Measurements from ENCODE around the gene ANTXR2.

The ANTXR2 gene

DNA sequence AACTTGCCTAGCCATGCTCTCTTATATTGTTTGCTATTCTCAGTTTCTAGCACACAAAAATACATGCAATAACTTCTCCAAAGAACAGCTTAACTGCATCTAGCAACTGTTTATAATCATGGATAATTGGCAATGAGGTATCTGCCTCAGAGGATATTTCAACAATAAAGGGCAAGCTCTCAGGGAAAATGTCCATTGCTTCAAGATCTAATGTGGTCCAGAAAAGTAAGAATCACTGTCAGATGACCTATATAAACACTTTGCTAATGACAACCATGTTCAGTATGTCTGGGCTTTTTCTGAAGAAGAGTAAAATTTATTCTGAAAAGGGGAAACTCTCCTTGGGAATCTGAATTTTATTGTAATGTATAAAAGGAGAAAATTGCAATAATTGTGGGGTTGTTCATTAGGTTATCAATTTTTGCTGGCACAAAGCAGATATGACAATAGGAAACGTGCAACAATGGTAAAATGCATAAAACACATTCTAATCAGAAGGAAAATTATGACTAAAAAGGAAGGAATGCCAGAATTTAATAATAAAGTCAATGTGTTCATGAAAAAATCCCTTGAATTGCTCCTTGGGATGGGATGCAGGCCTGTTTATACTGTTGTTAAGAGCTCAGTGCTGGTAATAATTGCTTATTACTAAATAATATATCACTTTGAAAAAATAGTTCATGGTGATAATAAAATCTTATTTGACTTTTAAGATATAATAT, 90.3 kb downstream of the ANTXR2 start:
- DNase-seq = no peak

DNA sequence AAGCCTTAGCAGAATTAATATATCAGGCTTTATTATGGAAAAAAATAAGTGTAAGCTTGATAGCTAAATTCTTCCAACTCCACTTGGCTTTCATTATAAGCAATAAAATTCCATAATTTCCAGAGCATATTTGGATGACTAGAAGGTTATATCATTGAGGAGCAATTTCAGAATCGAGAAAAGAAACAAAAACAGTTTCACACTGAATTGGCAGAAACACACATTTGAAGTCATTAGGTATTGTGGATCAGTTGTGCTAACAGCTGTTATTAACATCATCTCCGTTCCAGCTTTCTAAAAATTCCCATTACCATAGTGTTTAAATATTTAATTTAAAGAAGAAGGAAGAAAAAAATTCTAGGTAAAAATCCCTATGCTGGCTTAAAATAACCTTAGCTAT, 92.6 kb downstream of the ANTXR2 start:
- no peak for DNase-seq

DNA sequence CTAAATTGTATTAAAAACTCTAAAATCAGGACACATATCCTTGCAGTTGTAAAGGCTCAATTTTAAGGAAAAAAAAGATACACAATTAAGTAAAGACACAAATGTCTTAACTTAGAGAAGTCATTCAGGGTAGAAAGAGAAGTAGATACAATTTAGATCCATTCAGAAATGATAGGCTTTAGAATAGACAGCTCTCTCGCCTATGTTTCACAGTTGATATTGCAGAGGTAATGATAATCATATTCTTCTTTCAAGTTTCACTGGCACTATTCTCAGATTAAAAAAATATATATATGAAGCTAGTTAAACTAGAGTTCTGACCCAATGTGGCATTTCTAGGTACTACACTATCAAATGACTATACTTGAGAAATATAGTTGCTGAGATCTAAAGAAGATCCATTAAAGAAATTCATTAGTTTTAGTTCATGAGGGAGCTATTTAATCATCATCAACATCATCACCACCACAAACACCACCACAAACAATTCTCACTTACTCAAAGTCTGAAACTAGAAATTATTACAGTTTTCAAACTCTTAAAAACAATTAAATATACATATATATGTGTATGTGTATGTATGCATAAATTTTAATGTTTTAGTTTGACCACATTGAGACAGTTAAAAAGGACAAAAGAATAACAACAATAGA, 93.1 kb downstream of the ANTXR2 start:
- DNase-seq = no peak

DNA sequence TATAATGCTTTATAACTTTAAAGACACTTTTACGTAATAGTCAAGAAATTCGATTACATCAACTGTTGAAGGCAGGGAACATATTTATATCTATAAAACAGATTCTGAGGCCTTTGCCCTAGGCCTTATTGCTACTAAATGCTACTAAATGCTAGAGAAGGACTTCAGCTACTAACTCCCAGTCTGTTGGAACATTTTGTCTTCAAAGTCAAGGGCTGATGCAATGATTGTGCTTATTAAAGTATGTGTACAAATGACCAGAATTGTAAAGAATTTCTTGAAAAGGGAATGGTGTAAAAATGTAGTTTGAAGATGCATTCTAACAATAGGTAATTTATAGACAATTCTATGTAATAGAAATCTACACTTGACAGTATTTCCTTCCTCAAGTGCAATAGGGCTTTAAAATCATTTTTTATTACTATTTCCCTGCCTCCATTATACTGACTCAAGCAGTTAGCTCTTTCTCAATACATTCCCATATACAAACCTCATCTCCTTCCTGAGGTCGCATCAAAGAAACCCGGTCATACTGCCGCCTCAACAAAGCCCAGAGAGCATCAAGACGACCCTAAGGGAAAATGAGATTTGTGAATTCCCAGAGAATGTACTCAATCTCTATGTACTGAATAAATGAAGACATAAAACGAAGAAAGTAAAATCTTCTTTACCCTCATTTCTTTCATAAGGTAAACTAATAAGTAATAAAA, 95.7 kb downstream of the ANTXR2 start:
- DNase-seq = no peak

DNA sequence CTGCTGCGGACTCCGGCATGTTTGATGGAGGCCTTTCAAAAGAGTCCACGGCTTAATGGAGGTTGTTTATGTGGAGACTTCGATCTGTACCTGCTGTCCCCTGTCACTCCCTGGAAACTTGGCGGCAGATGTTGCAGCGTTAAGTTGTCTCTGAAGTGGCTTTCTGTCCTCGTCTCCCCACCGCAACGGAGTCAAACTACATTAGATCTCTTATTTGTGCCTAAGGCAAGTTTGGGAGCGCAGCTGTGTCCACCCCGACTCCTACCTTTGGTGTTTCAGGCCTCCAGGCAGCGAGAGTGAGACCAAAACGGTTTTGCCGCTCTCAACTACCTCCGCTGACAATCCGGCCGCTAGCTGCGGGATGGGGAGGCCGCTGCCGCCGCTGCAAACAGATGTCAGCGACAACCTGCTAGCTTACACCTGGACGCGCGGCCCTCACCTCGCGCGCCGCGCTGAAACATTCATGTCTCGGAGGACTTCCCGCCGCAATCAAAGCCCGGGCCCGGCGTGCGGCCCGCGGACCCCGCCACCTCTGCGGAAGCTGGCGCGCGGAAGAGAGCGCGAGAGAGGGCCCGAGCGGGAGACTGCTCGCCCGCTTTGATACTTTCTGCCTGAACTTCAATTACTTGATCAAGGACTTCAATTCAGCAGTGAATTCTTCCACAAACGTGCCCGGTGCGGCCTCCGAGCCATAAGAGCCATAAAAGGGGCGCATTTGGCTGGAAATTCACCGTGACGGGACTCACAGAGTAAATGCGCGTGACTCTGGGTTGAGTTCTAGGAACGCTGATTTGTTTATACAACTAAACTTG, 108.4 kb downstream of the ANTXR2 start:
- no peak for DNase-seq

DNA sequence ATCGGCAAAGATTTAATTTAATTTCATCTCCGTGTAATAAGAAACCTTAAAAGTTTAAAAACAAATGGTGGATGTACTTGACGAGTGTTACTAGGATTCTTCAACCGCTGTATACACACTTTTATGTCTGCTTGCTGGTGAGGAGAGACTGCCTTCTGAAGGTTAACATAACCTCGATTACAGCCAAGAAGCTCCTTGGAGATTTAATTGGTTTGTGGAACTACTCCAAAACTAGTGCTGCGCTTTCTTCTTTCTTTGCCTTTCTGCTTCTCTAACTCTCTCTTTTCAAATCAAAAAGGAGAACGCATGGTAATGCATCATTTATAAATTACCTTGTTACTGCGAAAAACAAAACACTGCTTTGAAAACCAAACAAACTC, 109.0 kb downstream of the ANTXR2 start:
- DNase-seq = no peak

DNA sequence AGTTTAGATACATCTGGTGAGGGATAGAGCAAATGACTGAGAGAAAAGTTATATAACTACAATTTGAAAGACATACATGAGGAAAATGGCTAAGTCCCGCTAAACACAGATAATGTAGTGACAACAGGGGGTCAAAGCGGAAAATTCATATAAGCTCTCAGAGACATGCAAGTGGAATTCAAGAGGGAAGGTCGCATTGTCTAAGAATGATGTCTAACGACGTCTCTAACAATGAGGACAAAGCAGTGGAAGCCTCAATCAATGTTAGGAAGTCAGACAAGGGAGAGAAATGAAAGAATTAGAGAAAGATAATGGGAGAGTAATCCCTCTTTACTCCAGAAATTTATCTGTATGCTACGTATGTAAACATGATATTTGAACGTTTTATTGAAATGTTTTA, 113.4 kb downstream of the ANTXR2 start:
- no peak for DNase-seq

DNA sequence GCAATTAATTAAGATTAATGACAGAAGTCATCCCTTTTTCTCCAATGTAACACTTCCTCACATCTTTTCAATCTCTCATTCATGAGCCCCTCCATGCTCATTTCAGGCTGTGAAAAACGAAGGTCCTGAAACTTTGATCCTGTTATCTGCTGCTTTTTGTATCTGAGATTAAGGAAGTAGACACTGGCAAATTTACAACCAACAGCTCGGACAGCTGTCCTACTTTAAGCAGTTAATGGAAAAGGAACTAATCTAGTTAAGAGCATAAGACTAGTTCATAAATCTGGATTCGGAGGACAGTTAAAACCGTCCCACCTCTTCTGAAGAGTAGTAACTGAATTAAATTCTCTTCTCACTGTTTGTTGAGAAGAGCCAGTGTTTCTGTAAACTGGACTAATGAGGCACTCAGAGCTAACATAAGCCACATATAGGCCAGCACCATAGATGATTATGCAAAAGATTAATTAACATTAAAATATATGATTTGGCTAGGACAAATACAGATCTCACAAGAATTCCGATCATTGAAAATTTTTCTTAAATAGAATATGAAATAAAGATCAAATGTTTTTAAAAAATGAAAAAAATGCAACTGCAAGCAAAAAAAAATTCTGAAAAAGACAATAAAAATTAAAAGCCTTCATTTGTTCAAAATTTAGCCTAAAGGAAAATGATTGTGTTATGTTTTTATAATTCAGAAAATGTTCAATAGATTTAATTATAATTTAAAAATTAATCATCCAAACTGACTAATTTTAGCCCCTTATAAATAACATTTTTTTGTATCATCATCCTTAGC, 114.4 kb downstream of the ANTXR2 start:
- no peak for DNase-seq

DNA sequence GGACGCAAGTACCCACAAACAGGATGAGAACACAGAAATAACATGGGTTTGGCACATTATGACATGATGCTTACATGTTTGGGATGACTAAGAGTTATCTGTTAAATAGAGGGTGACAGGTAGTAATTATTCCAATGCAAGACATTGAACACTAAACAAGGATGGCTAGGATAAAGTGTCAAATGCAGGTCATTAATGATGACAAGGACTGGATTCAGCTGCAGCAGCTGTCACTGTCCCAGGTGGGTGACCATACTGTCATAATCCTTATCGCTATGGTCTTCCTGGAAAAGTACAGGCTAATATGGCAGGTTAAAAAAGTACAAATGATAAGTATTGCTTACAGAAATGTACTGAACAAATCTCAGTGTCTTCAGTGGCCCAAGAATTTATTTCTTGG, 123.9 kb downstream of the ANTXR2 start:
- DNase-seq = no peak

DNA sequence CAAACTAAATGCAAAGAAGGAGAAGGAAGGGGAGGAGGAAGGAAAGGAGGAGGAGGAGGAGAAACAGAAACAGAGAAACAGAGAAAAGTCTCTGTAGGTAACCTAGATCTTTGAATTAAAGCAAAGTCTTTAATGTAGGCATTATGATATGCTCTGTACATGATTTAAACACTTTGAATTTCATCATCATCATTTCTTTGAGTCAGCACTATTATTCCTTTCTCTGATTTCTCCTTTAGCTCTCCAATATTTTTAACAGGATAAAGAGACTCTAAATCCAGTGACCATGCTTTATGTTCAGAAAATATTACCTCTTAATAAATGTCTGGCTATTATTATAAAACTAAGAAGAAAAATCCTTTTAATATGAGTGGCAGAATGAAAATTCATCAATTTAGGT, 124.3 kb downstream of the ANTXR2 start:
- DNase-seq = no peak

DNA sequence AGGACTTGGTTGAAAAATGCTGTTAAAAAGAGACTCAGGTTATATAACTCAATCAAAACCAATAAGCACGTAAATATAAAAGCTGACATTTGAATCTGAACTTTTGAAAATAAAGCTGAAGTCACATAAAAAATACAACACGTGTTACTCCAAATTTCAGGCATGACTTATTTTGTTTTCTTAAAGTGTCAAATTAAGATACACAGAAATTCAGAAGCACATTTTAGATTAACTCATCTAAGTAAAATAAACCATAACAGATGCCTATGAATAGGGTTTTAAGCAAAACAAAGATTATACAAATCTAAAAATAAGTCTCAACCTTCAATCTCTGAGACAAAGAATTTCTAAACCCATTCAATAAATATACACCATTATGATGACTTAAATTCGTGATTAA, 124.8 kb downstream of the ANTXR2 start:
- no peak for DNase-seq

DNA sequence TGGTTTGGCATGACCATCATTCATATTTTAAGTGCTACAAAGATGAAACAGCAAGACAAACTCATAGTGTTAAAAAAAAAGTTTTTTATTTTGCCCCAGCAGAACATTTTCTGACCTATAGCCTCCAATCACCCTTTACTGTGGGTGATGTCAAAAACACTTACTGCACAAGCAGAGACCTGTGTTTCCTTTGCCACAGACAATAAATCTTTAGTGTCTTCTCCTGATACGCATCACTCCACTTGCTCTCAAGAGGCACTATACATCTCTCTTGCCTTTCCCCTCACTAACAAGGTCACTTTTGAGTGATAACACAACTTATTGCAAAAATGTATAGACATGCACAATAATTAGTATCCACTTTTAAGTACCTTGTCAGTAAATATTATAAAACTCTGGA, 125.6 kb downstream of the ANTXR2 start:
- no peak for DNase-seq

DNA sequence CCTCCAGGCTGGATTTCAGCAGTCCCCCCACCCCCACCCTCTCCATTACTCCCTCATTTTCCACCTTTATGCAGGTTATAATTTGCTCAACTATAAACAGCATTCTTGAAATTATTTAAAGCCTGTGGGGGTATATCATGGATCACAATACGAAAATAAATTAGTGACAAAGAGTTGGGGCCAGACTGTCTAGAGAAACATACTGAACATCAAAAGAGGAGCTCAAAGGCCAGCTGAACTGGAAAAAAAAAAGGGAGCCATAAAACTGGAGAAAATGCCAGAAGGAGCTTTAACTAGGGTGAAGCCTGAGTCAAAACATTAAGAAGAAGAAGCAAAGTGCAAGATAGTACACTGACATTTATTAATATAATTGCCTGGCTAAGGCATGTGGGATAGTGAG, 137.8 kb downstream of the ANTXR2 start:
- no peak for DNase-seq

DNA sequence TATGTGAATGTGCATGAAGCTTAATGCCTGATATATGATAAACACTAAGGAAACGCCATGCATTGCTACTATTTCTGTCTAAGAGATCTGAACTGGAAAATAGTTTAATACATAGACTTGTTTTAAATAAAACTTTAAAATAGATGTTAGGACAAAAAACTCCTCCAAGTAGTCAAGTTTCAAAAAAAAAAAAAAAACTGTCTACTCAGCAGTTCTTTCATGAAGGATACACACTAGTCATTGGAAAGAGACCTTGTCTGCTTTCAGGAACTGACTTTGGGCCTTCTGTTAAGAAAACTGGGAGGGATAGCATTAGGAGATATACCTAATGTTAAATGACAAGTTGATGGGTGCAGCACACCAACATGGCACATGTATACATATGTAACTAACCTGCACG, 138.4 kb downstream of the ANTXR2 start:
- no peak for DNase-seq

DNA sequence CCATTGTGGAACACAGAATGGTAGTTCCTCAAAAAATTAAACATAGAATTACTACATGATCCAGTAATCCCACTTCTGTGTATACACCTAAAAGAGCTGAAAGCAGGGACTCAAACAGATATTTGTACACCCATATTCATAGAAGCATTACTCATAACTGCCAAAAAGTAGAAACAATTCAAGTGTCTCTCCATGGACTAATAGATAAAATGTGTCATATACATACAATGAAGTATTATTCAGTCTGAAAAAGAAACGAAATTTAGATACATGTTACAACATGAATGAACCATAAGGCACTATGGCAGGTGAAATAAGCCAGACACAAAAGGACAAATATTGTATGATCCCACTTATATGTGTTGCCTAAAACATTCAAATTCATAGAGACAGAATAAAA, 145.1 kb downstream of the ANTXR2 start:
- no peak for DNase-seq

DNA sequence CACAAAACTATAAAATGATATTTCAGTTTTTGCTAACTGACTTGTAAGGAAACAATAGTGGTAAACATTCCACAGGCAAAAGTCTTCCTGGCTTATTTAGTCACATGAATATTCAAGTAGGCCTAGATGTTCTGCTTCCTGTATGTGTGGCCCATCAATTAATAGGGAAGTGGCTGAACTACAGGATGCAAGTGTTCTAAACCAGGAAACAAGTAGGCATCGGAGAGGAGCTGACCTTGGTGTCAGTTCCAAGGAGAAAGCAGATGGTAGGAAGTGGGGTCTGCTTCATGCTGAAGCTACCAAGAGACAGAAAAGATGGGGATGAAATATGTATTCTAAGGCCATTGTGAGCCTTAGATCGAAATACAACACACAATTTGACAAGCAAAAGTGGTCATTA, 149.7 kb downstream of the ANTXR2 start:
- no peak for DNase-seq

DNA sequence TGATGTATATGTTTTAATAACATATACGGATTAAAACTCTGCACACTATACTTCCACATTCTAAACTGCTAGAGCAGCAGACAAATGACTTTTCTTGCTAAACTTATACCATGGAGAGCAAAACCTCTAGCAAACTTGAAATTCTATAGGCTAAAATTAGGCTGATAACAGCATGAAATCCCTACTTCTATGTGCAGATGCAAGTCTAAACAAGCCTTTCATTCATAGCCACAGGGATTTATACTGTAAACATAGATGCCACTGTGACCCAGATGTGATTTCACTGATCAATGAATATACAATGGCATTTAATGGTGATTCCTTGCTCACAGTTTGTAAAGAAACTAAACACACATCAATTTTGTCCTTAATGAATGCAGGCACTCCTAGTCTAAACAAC, 151.0 kb downstream of the ANTXR2 start:
- DNase-seq = no peak

DNA sequence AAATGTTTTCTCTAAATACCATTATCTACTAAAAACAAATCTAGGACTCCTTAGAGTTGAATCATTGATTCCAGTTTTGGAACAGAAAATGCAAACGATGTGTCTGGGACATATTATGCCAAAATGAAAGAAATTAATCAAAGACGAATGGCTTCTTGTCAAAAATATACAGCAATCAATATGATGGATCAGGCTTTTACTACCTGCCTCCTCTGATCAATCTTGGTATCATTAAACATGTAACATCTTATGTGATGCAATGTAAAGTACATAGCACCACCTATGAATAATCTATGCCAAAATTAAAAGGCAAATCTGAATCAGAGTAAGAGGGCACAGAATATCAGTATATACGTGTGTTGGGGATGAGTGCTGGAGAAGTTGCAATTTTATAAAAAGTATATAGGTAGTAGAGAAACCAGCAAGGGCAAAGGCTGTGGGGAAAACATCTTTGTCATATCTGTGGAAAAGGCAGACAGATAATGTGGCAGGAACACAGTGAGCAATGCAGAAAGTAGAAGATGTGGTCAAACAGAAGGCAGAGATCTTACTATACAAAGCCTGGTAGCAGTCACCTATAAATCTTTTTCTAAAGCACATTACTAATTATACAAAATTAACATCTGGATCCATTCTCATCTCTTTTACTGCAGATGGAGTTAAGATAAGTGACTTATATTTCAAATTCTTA, 152.7 kb downstream of the ANTXR2 start:
- DNase-seq = no peak

DNA sequence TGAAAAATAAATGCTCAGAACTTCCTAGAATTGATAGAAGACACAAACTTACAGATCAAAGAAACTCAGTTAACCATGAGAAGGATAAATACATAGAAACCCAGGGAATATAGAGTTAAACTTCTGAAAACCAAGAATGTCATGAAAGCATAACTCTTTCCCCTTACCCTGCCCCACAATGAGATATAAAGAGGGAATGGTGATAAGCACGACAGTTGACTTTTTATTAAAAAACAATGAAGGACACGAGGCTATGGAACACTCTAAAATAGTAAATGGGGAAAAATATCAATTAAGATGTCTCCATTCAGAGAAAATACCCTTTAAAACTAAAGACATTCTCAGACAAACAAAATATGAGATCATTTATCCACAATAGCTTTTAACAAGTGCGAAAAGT, 154.7 kb downstream of the ANTXR2 start:
- DNase-seq = no peak

DNA sequence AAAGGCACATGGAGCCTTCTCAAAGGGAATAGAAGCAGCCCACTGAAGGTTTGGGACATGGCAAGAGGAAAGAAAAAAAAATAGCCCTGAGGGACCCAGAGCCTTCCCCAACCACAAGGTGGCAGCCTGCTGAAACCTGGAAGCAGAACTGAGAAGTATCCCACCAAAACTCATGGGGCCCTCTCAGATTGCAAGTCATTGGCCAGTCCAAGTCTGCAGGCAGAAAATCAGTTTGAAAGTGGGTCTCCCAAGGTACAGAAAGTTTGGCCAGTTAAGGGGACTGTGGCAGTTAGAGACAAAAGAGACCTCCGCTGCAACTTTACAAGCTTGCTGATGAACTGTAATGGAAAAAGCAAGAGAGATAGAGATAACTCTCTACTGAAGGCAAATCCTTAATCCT, 155.8 kb downstream of the ANTXR2 start:
- DNase-seq = peak; percentile 61

DNA sequence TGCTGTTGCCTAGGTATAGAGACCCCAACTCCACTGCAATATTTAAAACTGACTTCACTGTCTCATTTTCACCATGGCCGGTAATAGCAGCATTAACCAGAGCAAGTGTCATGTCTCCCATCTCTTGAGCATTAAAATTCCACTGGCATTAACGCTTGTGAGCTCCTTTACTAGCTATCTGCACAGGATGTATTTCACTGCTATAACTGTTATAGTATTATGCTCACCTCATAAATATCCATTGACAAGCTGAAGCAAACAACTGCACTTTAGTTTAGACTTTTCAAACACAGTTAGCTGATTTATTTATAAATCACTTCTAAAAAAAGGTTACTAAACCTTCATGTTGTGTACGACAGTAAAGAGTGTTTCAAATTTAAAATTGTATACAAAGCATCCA, 157.8 kb downstream of the ANTXR2 start:
- no peak for DNase-seq

DNA sequence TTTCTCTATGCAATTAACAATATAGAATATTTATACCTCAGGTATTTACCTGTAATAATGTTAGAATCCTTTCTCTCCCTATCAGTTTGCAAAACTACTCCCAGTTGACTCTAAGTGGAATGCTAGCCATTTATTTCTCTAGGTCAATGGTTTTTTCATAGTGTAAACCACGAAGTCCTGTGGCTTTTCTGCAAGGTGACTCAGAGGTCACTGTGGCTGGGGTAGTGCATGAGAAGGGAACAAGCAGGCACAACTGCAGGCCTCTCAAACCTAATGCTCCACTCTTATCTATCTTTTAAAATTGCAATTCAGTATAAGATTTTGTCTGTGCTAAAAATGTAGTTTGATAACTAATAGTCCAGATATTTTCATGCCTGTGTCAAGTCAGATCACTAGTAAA, 159.4 kb downstream of the ANTXR2 start:
- peak; percentile 40 for DNase-seq

Data from fibroblast of skin of scalp (primary cell).